A673 (cell line): Measurements from ENCODE around the gene SLC1A5. TPM values are rescaled to one million over a fixed set of nuclear protein-coding genes. Genes with fewer than 3 reads are reported as not detected.

Experiments used
- BruUV-seq: library from RNA; stranded (reverse); fragments of 400-500 nt; replicated peaks from 2 replicates; lab custom pipeline; 2021; lab: Mats Ljungman, UMichigan
- CTCF ChIA-PET: fragments of 300-600 bp; sonication (Branson Sonifier 250); formaldehyde crosslinking; loops from one replicate; lab custom pipeline; 2022; ENCODE audit warnings: antibody characterized with exemption; lab: Charles Lee
- POLR2A ChIA-PET: fragments of 300-600 bp; sonication (Branson Sonifier 250); formaldehyde crosslinking; loops from one replicate; lab custom pipeline; 2022; ENCODE audit warnings: antibody characterized with exemption; ENCODE audit not compliant: low non-redundant PET; lab: Charles Lee
- DNase-seq: peaks from one replicate; pipeline ENCODE4 v3.0.0-alpha.2; 2015; ENCODE audit warnings: low spot score
- H3K27ac ChIP-seq: fragments of 200-600 bp; sonication (generic); 2 replicates; pipeline ENCODE4 v1.5.1; 2016; ENCODE audit warnings: mixed run types, low read depth, mild to moderate bottlenecking, mixed read lengths, antibody characterized with exemption, low read length; ENCODE audit not compliant: poor library complexity, severe bottlenecking
- H3K27me3 ChIP-seq: fragments of 200-600 bp; sonication (generic); replicated peaks from 2 replicates; pipeline ENCODE4 v1.6.1; 2017; ENCODE audit warnings: mixed run types, low read depth, mild to moderate bottlenecking, mixed read lengths, antibody characterized with exemption, low read length; ENCODE audit not compliant: insufficient read depth, poor library complexity
- H3K36me3 ChIP-seq: fragments of 200-600 bp; sonication (generic); 2 replicates; pipeline ENCODE4 v1.6.1; 2016; ENCODE audit warnings: mixed run types, mild to moderate bottlenecking, mixed read lengths, antibody characterized with exemption, low read length; ENCODE audit not compliant: insufficient read depth, poor library complexity, severe bottlenecking
- H3K4me1 ChIP-seq: fragments of 200-600 bp; sonication (generic); 2 replicates; pipeline ENCODE4 v1.6.1; 2017; ENCODE audit warnings: mixed run types, mild to moderate bottlenecking, mixed read lengths, antibody characterized with exemption, low read length; ENCODE audit not compliant: insufficient read depth, poor library complexity, severe bottlenecking
- H3K4me3 ChIP-seq: fragments of 200-600 bp; sonication (generic); 2 replicates; pipeline ENCODE4 v1.5.1; 2016; ENCODE audit warnings: low read depth, mixed run types, mild to moderate bottlenecking, mixed read lengths, low read length; ENCODE audit not compliant: poor library complexity, severe bottlenecking
- H3K9me3 ChIP-seq: fragments of 200-600 bp; sonication (generic); 2 replicates; pipeline ENCODE4 v1.6.1; 2016; ENCODE audit warnings: mixed run types, low read depth, mild to moderate bottlenecking, mixed read lengths, antibody characterized with exemption, low read length; ENCODE audit not compliant: poor library complexity, severe bottlenecking
- CTCF ChIP-seq: fragments of 300-800, 200-600 bp; sonication (generic); conservative IDR thresholded peaks from 2 replicates; pipeline ENCODE4 v1.5.1; 2017; ENCODE audit warnings: low read depth, mild to moderate bottlenecking, antibody characterized with exemption, low read length, moderate library complexity, mixed read lengths
- EZH2 ChIP-seq: fragments of 200-600 bp; sonication (generic); IDR thresholded peaks from 2 replicates; pipeline ENCODE4 v1.6.1; 2017; ENCODE audit warnings: borderline replicate concordance, low read depth, mild to moderate bottlenecking, mixed read lengths, antibody characterized with exemption, low read length; ENCODE audit not compliant: poor library complexity, severe bottlenecking
- intact Hi-C: fragments of 100-400 bp; cut with micrococcal nuclease; formaldehyde crosslinking; loops from one replicate; pipeline ENCODE4 v1.10.0; 2022; ENCODE audit not compliant: unreplicated experiment
- total RNA-seq: library from RNA; stranded (reverse); gene quantifications from 2 replicates; pipeline ENCODE4 v1.2.3, GENCODE V29; 2021

SLC1A5 gene
- total RNA-seq, 1 experiment from 2014 or later = 295 TPM

GRCh38 chr19:46756544-46756888 lies 31.9 kb downstream of the SLC1A5 start:
- Histone ChIP-seq H3K36me3 (no peaks in the 10 kb centered on the region), H3K27me3 (no peaks in the 10 kb centered on the region), H3K4me3 (no peak overlapping the region), H3K9me3 (no peaks in the 10 kb centered on the region), H3K27ac (no peak overlapping the region), H3K4me1 (no peaks in the 10 kb centered on the region)
- intact Hi-C loops = loop anchor here (2.0 to 5.0 kb wide), 2 partner anchors 84 to 236 kb away; no protein-coding TSS in a partner anchor
- CTCF ChIA-PET = interaction anchor here (0.6 kb wide), 1 partner anchor 156 kb away, joined by 4 read pairs; no protein-coding TSS in a partner anchor
- no peak for TF ChIP-seq CTCF
- no peak for TF ChIP-seq EZH2
- no TSS peak for BruUV-seq
- no peak for DNase-seq
- POLR2A ChIA-PET = no interaction called here

GRCh38 chr19:46755853-46756543 lies 32.4 kb downstream of the SLC1A5 start:
- DNase-seq = no peak
- no peak overlapping the region for H3K27ac ChIP-seq
- TF ChIP-seq EZH2 = no peak
- no peak for TF ChIP-seq CTCF
- H3K4me3 ChIP-seq = no peak overlapping the region
- no peaks in the 10 kb centered on the region for H3K4me1 ChIP-seq
- no peaks in the 10 kb centered on the region for H3K36me3 ChIP-seq
- ChIA-PET POLR2A (no interaction called here), CTCF (no interaction called here)
- H3K9me3 ChIP-seq = no peaks in the 10 kb centered on the region
- intact Hi-C loops = loop anchor here (2.0 to 5.0 kb wide), 2 partner anchors 85 to 236 kb away; no protein-coding TSS in a partner anchor
- BruUV-seq = no TSS peak
- H3K27me3 ChIP-seq = no peaks in the 10 kb centered on the region

GRCh38 chr19:46755077-46755852 lies 33.1 kb downstream of the SLC1A5 start:
- no TSS peak for BruUV-seq
- intact Hi-C loops = loop anchor here (5.0 kb wide), 1 partner anchor 237 kb away; no protein-coding TSS in a partner anchor
- CTCF ChIA-PET = no interaction called here
- no peaks in the 10 kb centered on the region for H3K27me3 ChIP-seq
- DNase-seq = no peak
- no peaks in the 10 kb centered on the region for H3K9me3 ChIP-seq
- no peaks in the 10 kb centered on the region for H3K4me1 ChIP-seq
- H3K27ac ChIP-seq = no peak overlapping the region
- H3K4me3 ChIP-seq = no peak overlapping the region
- POLR2A ChIA-PET = no interaction called here
- TF ChIP-seq EZH2 (no peak), CTCF (no peak)
- H3K36me3 ChIP-seq = no peaks in the 10 kb centered on the region
